NCI-H1092 treated with DMSO at 0.1 percent for 48 hours (cell line): ENCODE measurements around the gene TMPRSS6.

Experiments used
- DNase-seq: peaks from one replicate; lab custom pipeline; 2025; lab: John Stamatoyannopoulos, UW

TMPRSS6 gene

DNA sequence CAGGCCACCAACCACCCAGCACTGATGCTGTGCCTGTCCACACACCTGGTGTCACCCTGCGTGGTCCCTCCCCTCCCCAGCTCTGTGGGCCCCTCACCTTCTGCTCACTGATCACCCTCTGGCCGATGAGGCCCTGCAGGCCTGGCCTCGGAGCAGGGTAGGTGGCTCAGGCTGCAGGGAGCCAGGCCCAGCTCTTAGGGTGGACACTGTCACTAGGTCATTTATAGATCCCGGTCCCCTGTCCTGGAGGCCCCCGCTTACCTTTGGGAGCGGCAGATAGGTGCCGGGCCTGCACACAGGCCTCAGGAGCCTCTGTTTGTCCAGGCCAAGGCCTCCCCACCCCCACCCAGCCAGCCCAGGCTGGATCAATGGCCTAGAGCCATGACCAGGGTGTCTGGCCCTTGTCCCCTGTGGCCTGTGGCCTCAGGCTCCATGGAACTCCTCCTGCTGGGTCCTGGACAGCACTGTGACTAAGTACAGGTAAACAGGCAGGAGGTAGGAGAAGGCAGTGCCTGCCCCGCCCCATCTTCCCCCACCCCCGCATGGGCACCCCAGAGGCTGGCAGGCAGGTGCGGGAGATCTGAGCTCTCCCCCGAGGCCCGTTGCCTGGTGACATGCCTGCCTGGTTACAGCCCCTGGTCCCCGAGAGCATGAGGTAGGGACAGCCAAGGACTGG lies at the start of gene TMPRSS6:
TMPRSS6 (minus strand) TSS at position 472 of the 676 bp plus-strand sequence. CDS start 6,296 bp downstream, outside the sequence.
- DNase-seq = peak; percentile 26

DNA sequence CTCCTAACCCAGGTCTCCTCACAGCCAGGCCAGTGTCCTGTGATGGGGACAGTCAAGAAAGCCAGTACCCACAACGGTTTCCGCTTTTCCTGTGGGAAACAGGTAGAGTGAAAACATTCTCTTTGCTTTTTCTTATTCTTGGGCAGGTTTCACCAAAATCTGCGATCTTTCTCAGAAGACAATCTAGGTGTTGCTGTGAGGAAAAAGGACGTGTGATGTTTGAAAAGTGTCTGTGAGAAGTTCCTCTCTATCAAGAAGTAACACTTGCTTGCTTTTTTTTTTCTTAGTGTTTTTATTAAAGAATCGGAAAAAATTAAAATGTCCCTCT lies 49.4 kb upstream of the TMPRSS6 start:
- DNase-seq = no peak

DNA sequence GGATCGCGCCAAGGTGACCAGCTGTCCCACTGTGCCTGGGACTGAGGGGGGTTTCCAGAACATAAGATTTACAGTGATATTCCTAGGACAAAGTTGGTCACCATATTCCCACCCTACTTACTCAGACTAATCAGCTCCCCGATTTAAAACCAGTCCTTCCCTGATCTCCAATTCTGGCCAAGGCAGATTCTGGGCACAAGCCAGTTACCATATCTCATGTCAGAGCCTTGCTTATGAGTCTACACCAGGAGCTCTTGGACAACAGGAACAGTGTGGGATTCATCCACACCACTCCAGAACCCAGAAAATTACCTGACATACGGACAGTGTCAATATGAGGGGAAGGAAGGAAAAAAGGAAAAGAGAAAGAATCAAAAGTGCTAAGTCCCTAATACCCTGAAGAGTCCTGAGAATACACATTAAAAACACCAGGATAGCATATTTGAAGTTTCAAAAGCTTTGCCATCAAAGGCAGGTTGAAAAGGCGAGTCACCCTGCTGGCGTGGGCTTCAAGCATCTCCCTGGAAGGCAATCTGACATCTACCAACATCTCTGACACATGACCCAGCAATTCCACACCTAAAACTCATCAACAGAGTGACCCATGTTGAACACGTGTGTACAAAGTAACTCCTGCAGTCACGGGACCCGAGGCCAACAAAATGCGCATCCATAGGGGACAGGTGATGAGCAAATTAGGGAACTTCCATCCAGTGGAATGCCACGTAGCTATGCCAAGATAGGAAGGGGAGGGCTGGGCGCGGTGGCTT lies 48.2 kb upstream of the TMPRSS6 start:
- no peak for DNase-seq

DNA sequence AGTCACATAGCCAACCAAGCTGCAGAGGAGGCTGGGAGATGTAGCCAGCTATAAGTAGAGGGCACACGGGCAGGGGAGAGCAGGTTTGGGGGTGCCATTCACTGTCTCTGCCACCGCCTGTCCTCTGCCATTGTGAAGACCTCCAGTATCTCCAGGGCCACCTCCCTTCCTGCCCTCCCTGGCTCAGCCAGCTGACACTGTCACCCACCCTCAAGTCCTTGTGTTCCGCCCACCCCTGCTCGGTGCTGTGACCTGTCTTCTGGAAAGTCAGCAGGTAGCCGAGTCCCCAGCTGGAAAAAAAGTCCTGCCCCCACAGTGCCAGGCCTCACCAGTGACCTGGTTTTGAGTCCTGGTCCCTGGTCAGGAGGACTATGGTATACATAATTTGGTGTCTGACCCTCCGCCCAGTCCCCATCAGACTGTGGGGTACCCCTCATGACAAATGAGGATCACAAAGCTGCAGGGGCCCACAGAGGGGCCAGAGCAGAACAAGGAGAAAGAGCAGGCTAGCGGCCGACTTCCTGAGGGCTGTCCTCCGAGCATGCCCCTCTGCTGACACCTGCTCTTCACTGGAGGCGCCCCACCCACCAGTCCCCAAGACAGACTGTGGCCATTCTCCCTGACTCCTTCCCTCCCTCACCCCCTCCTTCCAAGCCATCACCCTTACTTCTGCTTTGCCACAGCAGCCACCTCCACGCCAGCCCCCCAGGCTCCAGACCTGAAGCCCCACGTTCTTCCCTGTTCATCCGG lies 47.3 kb upstream of the TMPRSS6 start:
- no peak for DNase-seq

DNA sequence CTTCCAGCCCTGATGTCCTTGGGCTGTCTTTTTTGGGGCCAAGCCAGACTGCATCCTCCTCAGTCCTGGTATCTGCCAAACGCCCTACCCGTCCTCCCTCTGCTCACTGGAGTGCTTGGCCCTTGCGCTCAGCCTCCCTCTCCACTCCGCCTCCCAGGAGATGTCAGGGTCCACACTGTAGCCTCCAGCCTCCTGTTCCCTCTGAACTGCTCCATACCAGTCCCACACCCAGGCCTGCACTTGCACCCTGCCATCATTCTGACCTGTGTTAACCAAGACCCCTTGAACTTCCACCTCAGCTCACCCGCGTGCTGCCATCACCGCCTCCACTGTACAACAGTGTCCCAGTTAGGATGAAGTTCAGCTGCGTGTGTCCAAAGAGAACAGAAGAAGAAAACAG lies 46.5 kb upstream of the TMPRSS6 start:
- DNase-seq = no peak

DNA sequence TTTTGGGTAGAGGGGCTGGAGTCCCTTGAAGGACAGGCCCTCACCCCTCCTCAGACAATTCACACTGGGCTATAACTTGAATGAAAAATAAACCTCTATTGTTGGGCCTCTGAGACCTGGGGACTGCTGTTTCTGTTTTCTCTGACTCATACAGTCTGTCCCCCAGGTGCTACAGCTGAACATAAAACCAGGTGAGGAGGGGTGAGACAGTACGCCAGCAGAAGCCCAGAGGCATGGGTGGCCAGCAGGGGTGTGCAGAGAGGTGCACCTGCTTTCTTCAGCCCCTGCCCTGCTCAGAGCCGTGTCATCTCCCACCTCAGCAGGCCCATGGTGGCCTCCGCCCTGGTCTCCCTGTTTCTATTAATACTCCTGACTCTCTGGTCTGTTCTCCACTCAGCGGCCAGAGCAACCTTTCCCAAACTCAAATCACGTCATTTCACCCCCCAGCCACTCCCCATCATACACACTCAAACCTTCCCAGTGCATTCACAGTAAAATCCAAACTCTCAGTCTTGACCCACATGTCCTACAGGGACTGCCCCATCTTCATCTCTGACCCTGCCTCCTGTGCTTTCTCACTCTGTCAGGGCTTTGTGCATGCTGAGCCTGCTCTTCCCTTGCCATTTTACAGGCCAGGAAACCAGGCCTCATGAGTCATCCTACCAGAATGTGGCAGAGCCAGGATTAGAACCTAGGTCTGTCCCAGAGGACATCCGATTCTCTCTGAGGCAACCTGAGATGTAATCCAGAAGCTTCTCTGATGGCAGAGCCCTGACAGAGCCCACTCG lies 45.6 kb upstream of the TMPRSS6 start:
- no peak for DNase-seq

DNA sequence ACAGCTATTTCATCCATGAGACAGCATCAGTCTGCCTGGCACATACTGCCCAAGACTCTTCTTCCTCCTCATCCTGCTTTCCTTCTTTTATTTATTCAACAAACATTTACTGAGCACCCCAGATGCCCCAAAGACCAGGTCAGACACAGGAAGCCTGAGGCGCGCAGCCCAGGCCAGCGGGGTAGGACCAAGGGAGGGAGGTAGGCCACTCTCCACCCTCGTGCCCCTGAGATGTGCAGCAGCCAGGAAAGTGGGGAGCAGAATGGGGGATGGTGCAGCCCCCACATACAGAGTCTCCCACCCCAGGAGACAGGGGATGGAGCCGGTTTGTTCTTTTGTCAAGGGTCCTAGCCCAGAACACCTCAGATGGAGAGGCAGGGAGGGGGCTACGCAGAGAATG lies 44.4 kb upstream of the TMPRSS6 start:
- no peak for DNase-seq

DNA sequence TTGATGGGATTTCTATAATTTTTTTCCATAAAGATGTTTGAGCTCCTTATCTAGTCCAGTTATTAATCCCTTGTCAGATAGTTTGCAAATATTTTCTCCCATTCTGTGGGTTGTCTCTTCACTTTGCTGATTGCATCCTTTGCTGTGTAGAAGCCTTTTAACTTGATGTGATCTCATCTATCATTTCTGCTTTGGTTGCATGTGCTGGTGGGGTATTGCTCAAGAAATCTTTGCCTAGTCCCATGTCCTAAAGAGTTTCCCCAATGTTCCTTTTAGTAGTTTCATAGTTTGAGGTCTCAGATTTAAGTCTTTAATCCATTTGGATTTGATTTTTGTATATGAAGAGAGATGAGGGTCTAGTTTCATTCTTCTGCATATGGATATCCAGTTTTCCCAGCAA lies 41.9 kb upstream of the TMPRSS6 start:
- no peak for DNase-seq

DNA sequence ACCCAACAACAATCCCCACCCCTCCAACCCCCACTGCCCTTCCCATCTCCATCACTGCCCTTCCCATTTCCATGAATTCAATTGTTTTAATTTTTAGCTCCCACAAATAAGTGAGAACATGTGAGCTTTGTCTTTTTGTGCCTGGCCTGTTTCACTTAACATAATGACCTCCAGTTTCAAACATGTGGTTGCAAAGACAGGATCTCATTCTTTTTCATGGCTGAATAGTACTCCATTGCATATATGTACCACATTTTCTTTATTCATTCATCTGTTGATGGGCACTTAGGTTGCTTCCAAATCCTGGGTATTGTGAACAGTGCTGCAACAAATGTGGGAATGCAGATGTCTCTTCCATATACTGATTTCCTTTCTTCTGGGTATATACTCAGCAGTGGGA lies 41.2 kb upstream of the TMPRSS6 start:
- DNase-seq = no peak

DNA sequence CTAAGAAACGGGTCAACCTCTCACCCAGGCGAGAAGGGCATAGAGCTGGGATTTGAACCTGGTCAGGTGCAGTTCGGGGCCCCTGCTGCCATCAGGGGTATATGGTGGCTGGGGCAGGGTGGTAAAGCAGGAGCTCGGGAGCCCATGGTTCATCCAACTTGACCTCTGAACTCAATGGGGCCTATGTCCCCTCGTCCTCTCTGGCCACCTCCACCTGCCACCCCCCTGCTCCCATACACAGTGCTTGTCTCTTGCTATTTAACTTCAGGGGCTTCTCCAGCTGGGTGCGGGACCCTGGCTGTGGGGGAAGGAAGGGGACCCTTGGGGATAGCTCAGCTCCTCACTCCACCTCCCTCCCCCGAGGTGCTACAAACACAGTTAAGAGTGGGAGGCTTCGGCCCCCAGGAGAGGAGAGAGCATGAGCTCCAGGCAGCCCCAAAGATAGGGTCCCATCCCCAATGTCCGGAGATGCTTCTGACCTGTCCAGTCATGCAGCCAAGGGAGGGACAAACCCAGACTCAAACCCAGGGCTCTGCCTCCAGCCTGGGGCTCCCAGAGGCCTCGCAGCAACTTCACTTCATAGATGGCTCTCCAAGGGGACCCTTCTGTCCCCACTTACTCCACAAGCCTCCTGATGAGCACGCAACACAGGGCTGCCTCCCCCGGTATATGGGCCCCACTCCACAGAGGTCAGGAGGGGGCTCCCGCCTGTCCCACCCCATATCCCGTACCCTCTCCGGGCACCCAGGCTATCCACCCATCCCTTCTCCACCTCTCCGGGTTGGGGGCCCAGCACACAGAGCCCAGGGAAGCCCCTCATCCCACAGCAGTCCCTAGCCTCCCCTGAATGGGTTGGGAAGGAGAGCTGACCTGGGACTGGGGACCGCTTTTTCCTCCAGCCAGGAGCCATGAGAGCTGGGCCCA lies 39.5 kb upstream of the TMPRSS6 start:
- DNase-seq = no peak

DNA sequence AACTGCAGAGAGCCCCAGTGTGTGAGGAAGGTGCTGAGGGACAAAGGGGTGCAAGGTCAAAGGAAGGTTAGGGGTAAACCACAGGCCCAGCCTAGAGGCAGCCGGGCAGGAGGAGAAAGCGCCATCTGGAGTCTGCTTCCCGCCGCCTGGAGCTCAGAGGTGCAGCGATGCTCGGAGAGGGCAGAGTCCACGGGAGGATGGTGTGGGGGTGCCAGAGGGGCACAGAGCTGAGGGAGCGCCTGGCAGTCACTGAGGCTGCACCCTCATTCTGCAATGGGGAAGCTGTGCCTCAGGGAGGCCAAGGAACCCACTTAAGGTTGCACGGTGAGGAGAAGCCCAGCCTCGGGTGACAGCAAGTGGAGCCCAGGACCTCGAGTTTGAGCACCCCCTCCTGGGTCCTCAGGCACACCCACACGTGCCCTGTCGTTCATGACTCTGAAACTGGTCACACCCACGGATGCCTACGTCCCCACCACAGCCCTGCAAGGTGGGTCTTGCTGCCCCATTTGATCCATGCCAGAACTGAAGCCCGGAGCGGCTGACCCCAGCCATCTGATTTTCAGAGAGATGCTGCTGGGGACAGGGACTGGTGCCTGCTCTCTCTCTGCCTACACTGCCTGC lies 38.6 kb upstream of the TMPRSS6 start:
- no peak for DNase-seq

DNA sequence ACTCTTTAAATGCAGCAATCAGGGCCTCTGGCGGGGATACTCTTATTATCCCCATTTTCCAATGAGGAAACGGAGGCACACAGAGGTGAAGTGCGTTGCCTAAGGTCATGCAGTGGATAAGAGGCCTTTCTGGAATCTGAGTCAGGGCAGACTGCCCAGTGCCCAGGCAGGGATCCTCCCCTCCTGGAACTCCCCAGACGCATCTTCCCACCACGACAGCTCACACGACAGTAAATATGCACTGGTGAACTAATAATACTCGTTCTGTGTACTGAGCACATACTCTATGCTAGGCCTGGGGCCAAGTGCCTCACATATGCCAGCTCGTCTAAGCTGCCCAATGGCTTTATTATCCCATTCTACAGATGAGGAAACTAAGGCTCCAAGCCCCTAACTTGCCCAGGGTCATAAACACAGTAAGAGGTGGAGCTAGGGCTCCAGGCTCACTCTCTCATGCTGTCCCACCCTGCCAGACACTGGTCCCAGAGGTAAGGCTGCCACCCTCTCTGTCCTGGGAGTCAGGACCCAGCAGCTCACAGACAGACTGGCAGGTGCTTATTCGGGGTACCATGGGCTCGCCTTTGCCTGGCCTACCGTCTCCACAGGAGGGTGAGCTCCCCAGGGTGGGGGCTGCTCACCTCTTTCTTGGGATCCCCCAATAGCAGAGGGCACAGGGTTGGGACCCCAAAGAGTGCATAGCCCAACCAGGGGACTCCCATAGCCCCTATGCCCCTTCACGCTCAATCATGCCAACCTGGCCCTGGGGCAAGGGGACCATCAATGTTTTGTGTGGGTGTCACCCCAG lies 37.9 kb upstream of the TMPRSS6 start:
- DNase-seq = no peak

DNA sequence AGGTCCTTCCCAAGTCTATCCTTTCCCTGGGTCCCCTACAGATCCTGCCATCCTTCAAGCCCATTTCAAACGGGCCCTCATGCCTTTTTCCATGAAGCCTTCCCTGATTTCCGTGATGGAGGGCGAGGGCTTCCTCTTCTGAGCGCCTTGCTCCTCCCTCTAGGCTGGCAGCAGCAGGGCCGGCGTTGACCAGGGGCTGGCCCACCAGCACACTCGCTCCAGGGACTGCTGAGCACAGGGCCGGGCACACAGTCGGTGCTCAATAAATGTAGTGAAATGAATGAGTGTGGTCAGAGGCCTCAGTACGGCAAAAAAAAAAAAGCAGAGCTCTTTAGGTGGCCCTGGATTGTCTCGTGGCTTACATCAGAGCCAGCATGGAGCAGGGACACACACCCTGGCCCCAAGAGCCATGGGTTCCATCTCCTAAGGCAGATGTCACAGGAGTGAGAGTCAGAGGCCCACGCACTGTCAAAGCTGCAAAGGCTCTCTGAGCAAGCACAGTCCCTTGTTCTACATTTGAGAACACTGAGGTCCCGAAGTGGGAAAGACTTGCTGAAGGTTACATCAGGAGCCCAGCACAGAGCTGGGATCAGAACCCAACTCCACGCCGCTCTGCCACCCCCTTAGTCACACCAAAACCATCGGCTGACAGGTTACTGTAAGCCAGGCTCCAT lies 37.1 kb upstream of the TMPRSS6 start:
- DNase-seq = no peak

DNA sequence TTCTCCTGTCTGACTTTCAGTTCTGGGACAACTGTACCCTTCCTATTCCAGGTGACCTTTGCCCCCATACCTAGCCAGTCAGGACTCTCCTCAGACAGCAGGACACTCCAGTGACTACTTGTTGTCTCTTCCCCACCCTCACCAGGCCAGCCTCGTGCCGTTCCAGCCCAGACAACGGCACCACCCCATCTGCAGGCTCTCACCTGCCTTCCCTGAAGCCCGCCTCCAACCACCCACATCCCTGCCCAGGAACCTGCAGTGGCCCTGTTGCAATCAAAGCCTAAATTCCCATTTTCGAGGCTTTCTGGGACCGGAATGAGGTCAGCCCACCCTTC lies 36.5 kb upstream of the TMPRSS6 start:
- no peak for DNase-seq

DNA sequence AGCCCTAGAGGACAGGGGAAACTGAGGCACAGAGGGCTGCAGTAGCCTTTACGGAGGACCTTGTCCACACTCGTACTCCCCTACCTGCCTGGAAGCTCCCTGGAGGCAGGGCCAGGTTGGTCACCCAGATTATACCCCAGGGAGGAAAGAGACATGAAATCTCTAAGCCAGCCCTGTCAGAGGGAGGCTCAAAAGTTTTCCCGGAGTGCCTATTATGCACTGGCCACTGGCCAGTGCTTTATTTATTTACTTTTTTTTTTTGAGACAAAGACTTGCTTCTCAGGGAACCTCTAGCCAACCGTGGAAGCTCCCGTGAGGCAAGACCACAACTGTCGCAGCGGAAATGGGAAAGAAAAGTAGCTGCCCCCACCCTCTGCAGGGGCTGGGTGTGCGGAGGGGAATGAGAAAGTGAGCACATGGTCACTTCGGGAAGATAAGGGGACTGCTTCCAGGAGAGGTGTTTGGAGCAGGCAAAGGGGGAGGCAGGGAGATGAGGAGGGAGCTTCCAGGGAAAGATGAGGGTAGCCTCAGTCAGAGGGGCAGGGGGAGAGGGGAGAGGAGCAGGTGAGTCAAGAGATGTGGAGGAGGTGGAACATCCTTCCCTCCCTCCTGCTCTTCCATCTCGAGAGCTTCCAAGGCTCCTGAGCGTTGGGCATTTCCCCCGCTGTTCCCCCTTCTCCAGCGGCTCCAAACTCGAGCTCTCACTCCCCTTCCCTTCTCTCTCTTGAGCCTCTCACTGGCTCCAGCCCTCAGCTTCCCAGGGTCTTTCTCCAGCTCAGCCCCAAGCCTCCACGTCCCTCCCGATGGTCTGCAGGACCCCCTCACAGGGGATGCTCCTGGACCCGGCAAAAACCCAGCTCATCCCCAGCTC lies 35.9 kb upstream of the TMPRSS6 start:
- peak; percentile 9 for DNase-seq

DNA sequence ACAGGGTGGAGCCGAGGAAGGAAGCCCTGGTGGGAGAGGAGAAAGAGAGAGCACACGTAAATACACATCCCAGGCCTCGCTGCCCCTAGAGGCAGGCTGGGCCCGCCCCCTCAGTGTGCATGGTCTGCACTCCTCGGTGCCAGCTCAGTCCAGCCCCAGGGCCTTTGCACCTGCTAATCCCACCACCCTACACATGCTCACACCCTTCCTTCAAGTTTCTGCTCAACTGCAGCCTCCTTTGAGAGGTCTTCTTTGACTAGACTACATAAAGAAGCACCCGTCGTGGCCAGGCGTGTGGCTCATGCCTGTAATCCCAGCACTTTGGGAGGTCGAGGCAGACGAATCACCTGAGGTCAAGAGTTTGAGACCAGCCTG lies 34.7 kb upstream of the TMPRSS6 start:
- DNase-seq = no peak

DNA sequence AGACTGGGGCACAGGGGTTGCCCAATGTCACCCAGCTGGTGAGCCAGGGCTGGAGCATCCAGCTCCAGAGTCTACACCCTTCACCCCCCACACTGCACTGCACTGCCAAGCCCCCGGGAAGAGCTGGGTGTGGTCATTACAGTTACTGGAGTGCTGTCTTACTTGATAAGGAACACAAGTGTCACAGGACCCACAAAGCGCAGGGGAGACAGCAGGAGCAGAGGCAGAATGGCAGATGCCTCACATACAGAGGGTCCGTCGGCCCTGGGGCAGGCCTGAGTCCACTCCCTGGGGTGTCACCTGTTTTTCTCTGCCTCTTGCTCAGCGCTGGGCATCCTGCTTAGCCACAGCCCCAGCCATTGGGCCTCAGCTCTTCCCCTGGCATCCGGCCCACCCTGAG lies 32.5 kb upstream of the TMPRSS6 start:
- DNase-seq = no peak

DNA sequence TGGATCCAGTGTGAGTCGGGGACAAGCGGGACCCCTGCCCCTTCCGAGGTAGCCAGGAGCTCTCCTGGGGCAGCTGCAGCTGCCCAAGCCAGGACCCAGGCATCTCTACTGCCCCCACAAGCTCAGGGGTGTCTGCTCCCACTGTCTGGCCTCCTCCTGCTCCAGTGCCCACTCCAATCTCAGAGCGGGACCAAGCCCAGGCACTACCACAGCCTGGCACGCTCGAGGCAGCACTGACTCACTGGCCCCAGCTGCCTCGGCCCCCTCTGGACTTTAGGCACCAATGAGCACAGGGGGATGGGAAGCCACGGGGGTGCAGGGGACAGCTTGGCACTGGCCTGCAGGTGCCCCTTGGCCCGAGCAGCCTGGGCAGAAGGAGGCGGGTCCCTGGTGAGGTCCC lies 32.0 kb upstream of the TMPRSS6 start:
- DNase-seq = no peak
